ENCODE results near the gene EXOC3.

Gene EXOC3

DNA sequence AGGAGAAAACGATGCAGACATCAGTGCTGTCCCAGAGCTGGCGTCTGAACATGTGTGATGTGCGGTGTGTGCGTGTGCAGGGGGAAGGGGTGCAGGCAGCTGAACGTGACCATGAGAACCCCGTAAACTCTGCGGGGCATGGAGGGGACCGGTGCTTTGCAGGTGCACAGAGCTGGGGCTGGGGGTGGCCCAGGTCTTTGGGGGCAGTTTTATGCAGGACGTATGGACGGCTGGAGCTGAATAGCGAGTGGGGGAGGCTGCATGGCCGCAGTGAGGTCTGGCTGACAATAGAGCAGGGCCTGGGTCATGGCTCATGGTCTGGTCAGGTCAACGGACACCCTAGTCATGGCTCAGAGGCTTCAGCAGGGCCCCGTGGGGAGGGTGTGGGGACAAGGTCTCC, 3.3 kb upstream of the EXOC3 start:
- DNase-seq (ENCODE audit: low read depth), result no peak

DNA sequence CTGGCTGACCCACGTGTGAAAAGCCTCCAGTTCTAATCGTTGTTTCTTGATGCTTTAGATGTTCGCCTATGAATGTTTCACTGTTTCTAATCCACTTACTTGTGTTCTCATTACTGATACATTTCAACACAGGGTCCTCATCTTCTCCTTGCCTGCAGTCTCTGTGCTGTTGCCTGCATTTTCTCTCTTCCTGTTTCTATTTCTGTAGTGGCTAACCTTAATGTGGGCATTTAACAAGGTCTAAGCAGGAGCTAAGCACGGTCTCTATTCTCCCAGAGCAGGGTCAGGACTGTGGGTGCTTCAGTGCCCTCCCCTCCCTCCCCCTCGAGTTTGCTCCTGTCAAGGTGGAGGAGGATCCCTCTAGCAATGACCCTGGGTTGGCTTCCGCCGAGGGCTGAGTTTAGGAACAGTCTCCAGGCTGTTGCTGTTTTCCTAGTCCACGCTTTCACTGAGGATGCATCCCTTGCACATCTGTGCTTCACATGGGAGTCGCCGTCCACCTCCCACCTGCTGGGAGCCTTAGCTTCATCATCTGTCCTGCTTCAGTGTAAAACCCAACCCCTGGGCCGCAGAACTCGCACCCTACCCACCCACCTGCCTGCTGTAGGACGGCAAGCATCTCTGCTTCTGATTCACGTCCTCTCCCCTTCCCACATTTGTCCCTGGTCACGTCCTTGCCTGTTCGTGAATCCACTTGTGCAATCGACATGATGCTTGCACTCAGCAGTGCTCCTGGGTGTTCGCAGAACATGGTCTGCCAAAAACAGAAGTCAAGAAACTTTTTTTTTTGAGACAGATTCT, 2.4 kb upstream of the EXOC3 start:
- no peak for DNase-seq (ENCODE audit: low read depth)

DNA sequence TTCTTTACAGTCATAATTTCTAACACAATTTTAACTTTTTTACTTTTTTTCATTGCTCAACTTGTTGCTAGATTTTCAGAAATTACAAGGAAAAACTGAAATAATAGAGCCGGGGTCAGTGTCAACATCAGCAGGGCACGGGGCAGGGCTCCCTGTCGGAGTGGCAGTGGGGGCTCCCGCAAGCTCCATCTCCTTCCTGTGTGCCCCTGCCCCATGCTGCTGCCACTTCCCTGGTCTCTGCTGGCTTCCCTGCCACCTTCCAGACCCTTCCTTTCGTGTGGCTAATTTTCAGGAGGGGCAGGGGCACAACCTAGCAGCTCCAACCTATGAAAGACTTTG, 1.0 kb upstream of the EXOC3 start:
- DNase-seq (ENCODE audit: low read depth), result no peak

DNA sequence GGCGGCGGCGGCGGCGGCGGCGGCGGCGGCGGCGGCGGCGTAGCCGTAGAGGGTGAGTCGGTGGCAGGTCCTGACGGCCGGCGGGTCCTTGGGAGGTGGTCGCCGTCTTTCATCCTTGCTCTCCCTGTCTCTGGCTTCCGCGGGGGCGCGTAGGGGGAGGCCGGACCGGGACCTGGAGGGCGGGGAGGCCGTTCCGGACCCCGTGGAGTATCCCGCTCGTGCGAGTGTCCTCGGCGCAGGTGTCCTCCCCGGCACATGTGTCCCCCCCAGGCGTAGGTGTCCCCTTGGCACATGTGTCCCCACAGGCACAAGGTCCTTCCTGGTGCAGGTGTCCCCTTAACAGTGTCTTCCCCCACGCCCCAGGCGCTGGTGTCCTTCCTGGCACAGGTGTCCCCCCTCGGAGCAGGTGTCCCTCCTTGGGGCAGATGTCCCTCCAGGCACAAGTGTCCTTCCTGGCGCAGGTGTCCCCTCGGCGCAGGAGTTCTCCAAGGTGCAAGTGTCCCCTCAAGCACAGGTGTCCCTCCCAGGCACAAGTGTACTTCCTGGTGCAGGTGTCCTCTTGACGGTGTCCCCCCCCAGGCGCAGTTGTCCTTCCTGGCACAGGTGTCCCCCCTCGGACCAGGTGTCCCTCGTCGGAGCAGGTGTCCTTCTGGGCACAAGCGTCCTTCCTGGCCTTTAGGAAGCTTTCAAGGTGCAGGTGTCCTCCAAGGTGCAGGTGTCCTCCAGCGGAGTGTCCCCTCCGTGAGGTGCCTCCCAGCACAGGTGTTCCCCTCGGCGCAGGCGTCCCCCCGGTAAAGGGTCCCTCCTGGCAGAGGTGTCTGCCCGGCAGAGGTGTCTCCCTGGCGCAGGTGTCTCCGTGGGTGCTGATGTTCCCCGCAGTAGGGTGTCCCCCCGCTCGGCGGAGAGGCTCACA, 519 bp downstream of the EXOC3 start:
- DNase-seq (ENCODE audit: low read depth), result no peak

DNA sequence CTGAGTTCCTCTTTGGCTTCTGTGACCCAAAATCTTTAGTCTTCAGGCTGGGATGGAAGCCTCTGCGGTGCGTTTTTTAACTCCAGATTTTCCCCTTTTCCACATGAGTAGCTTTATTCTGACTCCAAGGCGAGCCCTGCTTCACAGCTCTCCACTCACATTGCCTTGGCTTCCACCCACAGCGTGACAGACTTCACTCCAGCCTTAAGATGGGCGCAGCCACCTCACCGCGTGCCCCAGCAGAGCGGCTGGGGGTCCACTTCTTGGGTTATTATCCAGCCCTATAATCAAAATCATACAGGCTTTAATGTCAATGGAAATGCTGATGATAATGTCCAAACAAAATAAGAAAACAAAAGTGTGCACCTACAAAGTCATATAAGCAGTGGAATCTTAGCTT, 1.2 kb downstream of the EXOC3 start:
- DNase-seq (ENCODE audit: low read depth), result no peak

DNA sequence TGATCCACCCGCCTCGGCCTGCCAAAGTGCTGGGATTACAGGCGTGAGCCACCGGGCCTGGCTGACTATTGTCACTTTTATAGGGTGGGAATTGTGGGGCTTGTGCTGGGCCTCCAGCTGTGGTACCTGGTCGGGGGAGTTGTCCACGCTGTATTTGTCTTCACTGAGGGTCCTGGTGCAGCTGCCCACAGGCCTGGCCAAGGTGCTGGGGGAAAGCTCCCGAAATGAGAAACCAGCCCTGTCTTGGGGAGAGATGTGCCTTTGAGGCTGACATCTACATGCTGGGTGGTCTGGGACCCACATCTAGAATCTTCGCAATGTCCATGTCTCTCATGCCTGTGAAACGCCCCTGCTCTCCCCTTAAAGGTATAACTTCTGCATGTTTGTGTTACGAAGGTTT, 2.6 kb downstream of the EXOC3 start:
- no peak for DNase-seq (ENCODE audit: low read depth)

DNA sequence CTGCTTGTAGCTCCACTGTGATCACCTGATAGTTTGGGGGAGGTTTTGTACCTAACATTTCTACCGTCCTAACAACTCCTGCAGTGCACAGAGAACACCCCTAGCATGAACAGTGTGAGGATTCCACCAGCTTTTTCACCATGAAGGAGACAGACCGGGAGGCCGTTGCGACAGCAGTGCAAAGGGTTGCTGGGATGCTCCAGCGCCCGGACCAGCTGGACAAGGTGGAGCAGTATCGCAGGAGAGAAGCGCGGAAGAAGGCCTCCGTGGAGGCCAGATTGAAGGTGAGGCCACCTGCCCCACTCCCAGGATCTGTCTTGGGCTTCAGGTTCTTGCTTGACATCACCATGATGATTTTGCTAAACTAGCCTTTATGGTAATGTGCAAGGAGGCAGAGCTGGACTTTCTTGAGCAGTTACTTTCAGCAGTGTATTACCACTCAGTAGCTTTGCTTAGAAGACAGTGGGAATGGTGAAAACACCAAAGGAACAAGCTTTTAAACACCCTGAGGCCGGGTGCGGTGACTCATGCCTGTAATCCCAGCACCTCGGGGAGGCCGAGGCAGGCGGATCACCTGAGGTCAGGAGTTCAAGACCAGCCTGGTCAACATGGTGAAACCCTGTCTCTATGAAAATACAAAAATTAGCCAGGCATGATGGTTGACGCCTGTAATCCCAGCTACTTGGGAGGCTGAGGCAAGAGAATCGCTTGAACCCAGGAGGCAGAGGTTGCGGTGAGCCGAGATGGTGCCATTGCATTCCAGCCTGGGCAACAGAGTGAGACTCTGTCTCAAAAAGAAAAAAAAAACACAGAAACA, 3.3 kb downstream of the EXOC3 start:
- no peak for DNase-seq (ENCODE audit: low read depth)

DNA sequence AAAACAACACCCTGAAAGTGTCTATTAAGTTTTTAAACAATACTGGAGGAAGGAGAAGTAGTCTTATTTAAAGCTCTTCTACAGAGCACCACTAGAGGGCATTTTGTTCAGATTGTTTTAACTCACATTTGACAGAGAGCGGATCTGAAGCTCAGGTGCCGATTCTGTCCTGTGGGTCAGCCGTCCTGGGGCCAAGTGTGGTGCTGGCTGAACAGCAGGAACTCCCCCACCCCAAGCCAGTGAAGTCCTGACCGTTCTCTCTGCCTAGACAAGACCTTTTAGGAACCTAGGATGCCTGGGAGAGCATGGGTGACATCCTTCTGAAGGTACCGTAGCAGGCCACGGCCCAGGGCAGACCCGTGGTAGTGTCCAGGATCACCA, 3.9 kb downstream of the EXOC3 start:
- DNase-seq (ENCODE audit: low read depth), result no peak

DNA sequence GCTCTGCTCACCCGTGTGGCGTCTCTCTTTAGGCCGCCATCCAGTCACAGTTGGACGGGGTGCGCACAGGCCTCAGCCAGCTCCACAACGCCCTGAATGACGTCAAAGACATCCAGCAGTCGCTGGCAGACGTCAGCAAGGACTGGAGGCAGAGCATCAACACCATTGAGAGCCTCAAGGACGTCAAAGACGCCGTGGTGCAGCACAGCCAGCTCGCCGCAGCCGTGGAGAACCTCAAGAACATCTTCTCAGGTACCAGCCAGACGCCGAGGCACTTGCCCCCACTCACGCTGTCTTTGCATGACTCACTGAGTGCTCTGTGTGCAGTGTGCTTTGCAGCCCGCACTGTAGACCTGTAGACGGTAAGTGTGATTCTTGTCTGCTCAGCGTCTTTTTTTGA, 4.5 kb downstream of the EXOC3 start:
- DNase-seq (ENCODE audit: low read depth), result no peak

DNA sequence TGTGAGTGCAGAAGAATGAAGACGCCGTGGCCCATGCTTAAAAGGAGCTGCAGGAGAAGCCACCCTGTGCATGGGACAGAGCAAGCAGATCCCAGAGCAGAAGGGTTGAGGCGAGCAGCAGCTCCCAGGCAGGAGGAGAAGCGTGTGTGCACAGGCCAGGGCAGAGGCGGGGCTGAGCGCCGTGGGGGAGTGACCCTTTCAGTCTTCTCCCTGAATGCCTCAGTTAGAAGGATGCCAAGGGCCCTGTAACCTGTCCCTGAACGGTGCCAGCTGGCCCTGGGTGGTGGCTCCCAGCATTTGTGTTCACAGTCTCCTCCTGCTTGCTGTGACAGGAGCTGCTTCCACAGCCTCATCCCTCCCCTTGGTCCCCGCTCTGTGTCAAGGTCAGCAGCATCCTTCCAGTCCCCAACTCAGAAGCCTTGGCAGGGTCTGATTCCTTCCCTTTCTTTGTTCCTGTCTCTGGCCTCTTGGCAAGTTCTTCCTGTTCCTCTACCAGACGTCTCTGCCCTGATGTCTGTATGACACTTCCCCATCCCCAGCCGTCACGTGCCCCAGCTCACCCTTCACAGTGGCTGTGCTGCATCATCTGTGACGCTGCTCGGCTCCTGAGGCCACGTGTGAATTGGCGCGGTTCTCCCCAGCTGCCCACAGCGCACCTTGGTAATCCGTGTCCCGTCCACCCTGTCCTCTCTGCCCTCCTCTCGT, 5.2 kb downstream of the EXOC3 start:
- DNase-seq (ENCODE audit: low read depth), result no peak

DNA sequence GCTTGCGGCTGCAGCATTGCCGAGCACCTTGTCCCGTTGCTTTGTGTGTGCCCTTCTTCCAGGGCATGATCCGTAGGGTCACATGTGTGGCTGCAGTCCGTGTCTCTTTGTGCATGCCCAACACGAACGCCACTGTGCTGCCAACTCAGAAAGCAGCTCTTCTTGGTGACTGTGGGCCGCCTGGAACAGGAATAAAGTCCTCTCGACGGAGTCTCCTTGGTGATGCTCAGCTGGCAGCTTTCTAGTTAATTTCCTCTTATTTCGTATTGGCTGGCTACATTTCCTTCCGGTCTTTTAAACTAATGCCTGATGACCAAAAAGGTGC, 5.8 kb downstream of the EXOC3 start:
- no peak for DNase-seq (ENCODE audit: low read depth)

DNA sequence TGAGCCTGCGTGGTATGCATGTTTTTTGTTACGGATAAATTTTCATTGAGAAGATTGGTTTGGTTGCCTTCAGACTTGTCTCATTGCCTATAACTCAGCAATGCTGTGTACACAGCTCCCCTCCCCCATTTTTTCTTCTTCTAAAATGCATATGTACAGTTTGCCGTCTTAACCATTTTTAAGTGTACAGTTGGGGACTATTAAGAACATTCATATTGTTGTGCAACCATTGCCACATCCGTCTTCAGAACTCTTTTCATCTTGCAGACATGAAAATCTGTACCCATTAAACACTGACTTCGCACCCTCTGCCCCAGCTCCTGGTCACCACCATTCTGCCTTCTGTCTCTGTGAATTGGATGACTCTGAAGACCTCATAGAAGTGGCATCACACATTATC, 6.2 kb downstream of the EXOC3 start:
- DNase-seq (ENCODE audit: low read depth), result no peak

DNA sequence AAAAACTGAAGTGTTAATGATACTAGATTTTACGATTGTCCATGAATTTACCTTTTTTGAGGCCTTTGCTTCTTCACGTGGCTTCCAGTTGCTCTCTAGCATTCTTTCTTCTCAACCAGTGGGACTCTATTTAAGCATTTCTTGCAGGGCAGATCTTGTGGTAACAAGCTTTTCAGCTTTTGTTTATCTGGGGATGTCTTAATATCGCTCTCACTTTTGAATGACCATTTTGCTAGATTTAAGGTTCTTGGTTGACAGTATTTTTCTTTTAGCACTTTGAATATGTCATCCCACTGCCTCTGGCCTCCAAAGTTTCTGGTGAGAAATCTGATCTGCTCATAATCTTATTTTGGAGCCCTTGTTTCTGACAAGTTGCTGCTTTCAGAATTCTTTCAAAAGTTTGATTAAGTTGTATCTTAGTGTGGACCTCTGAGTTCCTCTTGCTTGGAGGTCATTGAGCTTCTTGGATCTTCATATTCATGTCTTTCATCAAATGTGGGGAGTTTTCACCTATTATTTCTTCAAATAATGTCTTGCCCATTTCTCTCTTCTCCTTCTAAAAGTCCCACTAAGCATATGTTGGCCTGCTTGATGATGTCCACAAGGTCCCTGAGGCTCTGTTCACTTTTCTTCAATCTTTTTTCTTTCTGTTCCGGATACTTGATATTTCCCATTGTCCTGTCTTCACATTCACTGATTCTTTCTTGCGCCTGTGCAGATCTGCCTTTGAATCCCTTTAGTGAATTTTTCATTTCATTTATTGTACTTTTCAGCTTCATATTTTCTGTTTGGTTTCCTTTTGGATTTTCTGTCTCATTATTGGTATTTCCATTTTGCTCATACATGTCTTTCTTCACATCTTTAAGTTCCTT, 8.8 kb downstream of the EXOC3 start:
- no peak for DNase-seq (ENCODE audit: low read depth)

DNA sequence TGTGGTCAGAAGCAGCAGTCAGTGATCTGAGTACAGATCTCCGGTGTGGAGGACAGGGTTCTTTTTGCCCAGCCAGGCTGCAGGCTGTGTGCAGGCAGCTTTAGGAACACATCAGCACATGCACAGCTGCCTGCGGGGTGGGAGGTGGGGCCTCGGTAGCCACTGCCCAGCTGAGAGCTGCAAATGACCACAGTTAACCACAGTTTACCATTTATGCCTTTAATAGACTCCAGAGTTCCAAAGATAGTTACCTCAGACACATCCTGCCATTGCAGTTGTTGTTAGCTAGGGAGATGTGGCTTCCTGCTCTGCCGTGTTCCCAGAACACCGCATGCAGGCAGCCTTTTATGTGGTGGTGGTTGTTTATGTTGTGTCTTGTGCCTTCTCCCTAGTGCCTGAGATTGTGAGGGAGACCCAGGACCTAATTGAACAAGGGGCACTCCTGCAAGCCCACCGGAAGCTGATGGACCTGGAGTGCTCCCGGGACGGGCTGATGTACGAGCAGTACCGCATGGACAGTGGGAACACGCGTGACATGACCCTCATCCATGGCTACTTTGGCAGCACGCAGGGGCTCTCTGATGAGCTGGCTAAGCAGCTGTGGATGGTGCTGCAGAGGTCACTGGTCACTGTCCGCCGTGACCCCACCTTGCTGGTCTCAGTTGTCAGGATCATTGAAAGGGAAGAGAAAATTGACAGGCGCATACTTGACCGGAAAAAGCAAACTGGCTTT, 10.2 kb downstream of the EXOC3 start:
- no peak for DNase-seq (ENCODE audit: low read depth)

DNA sequence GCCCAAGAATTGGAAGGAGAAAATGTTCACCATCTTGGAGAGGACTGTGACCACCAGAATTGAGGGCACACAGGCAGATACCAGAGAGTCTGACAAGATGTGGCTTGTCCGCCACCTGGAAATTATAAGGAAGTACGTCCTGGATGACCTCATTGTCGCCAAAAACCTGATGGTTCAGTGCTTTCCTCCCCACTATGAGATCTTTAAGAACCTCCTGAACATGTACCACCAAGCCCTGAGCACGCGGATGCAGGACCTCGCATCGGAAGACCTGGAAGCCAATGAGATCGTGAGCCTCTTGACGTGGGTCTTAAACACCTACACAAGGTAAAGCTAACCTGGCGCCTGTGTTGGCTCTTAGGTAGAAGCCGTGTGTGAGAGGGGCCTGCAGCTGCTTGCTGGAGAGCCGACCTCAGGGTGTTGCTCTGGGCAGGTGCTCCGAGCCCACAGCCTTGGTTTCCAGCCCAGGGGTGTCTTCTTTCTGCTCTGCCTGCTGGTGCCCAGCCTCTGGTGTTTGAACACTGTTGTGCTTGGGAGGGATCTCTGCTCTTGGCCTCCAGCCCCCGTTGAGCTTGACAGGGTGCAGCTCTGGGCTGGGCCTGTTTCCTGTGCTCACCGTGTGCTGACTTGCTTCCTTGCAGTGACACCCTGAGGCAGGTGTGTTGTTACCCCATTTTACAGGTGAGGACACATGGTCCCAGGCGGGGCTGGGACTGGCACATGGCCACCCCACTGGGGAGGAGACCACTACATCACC, 10.9 kb downstream of the EXOC3 start:
- DNase-seq (ENCODE audit: low read depth), result no peak

DNA sequence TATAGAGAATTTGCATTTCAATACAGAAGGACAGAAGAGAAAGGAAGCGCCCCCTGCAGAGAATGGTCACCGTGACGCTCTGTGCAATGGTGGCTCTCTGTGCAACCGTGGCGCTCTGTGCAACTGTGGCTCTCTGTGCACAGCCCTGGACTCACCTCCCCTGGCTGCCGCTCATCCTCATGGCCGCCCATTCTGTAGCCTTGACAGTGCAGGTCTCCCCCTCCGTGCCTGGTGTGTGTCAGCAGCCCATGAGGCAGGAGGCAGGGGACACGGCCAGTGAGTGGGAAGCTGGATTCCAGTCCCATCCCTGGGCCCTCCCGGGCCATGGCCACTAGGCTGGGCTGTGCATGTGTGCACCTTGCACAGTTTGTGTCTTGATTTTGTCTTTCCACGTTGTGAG, 12.0 kb downstream of the EXOC3 start:
- DNase-seq (ENCODE audit: low read depth), result no peak

DNA sequence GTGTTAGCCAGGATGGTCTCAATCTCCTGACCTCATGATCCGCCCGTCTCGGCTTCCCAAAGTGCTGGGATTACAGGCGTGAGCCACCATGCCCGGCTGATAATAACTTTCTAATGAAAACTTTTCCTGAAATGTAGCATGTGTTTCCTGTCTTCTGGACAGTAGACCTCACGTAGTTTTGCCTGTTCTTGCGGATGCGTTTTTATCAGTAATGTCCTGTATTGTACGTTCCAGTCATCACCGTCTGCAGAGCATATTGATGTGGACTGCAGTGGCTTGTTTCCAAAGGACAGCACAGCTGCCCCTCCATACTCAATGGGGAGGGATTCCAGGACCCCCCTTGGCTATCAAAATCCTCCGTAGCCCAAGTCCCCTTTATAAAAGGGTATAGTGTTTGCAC, 12.8 kb downstream of the EXOC3 start:
- no peak for DNase-seq (ENCODE audit: low read depth)

DNA sequence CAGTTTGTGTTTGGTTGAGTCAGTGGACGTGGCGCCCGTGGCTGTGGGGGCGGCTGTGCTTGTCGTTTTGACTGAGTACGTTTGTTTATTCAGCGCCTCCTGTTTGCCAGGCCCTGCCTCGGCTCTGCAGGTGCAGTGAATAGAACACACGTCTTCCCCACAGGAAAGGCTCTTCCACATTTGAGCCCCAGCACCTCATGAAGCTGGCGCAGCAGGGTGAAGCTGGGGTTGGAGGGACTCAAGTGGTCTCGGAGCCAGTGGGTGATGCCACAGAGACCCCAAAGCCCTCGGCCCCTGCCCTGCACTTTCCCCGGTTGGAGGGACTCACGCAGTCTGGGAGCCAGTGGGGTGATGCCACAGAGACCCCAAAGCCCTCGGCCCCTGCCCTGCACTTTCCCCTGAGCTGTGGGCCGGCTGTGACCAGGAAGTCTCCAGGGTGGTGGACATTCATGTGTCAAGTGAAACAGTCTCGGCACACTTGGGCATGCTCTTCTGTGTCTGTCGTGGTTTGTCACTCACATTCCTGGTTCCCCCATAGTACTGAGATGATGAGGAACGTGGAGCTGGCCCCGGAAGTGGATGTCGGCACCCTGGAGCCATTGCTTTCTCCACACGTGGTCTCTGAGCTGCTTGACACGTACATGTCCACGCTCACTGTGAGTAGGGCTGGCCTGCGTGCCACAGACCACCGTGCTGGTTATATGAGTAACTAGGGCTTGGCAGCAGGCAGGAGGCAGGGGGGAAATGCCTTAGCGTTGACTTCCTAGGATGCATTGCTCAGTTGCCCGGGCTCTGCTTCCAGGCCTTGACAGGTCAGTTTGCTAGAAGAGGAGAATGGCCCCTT, 13.6 kb downstream of the EXOC3 start:
- DNase-seq (ENCODE audit: low read depth), result no peak
